Glomerular visceral epithelial cell (primary cell): ENCODE data around the gene PPP2R5A.
A peak's percentile ranks its signal among the peaks of the same experiment; 100 is the strongest.
"Not testable (repeated sequence)": the region's sequence is repeated elsewhere in the genome, so short reads cannot be mapped to it uniquely, and the experiment has no call there.

ENCODE experiments used
- DNase-seq: peaks from one replicate; pipeline ENCODE4 v3.0.0-alpha.2; 2016; ENCODE audit errors: extremely low spot score

The PPP2R5A gene

GRCh38 chr1:212297338-212297737 is 12.1 kb downstream of the PPP2R5A start:
- no peak for DNase-seq

- no peak for DNase-seq
Observed at GRCh38 chr1:212301580-212301979, 16.4 kb downstream of the PPP2R5A start.

GRCh38 chr1:212302745-212303383 is 17.7 kb downstream of the PPP2R5A start:
- no peak for DNase-seq

- no peak for DNase-seq
Observed at GRCh38 chr1:212305342-212305741, 20.1 kb downstream of the PPP2R5A start.

GRCh38 chr1:212305984-212306452 is 20.8 kb downstream of the PPP2R5A start:
- DNase-seq: not testable (repeated sequence)

GRCh38 chr1:212309967-212310366 is 24.8 kb downstream of the PPP2R5A start:
- DNase-seq: no peak

GRCh38 chr1:212310383-212310782 is 25.2 kb downstream of the PPP2R5A start:
- DNase-seq: no peak

- DNase-seq: no peak
Observed at GRCh38 chr1:212311836-212312497, 26.8 kb downstream of the PPP2R5A start.

GRCh38 chr1:212313616-212314015 is 28.4 kb downstream of the PPP2R5A start:
- DNase-seq: no peak

- DNase-seq: no peak
Observed at GRCh38 chr1:212315184-212315583, 30.0 kb downstream of the PPP2R5A start.

- DNase-seq: peak; percentile 4
Observed at GRCh38 chr1:212315907-212316306, 30.7 kb downstream of the PPP2R5A start.

- no peak for DNase-seq
Observed at GRCh38 chr1:212317916-212318315, 32.7 kb downstream of the PPP2R5A start.

GRCh38 chr1:212321031-212321430 is 35.8 kb downstream of the PPP2R5A start:
- not testable (repeated sequence) for DNase-seq

GRCh38 chr1:212323066-212323465 is 37.9 kb downstream of the PPP2R5A start:
- no peak for DNase-seq

- no peak for DNase-seq
Observed at GRCh38 chr1:212326541-212326940, 41.3 kb downstream of the PPP2R5A start.

GRCh38 chr1:212328248-212328647 is 43.0 kb downstream of the PPP2R5A start:
- no peak for DNase-seq

GRCh38 chr1:212329105-212329504 is 43.9 kb downstream of the PPP2R5A start:
- no peak for DNase-seq

- DNase-seq: no peak
Observed at GRCh38 chr1:212341090-212341489, 55.9 kb downstream of the PPP2R5A start.

GRCh38 chr1:212344905-212345304 is 59.7 kb downstream of the PPP2R5A start:
- no peak for DNase-seq

- DNase-seq: no peak
Observed at GRCh38 chr1:212346601-212347000, 61.4 kb downstream of the PPP2R5A start.

GRCh38 chr1:212351588-212352362 is 66.6 kb downstream of the PPP2R5A start:
- DNase-seq: no peak

GRCh38 chr1:212353181-212353580 is 68.0 kb downstream of the PPP2R5A start:
- DNase-seq: no peak

- DNase-seq: no peak
Observed at GRCh38 chr1:212354464-212354863, 69.3 kb downstream of the PPP2R5A start.
